GM21360 (cell line): ENCODE results near the gene MEF2D.

Experiments
- ATAC-seq: cut with Tn5 transposase; IDR thresholded peaks from one replicate; pipeline ENCODE4 v1.9.1; 2021; ENCODE audit warnings: mild to moderate bottlenecking, moderate library complexity; ENCODE audit not compliant: unreplicated experiment

Gene MEF2D

GRCh38 chr1:156471496-156472490, 28.8 kb downstream of the MEF2D start:
- ATAC-seq, result no peak

DNA sequence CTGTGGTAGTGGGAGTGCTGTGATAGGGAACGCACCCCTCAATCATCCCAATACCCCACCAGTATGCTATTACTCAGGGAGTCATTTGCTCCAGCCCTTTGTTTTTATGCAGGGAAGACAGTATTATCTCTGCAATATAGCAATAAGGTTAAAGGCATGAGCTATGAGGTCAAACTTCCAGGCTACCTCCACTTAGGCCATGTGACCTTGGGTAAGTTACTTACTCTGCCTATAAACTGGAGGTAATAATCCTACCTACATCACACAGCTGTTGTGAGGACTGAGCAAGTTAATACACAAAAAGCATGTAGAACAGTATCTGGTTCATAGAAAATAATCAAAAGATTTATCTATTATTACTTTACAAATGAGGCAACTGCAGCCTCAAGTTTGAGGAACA, 30.1 kb downstream of the MEF2D start:
- ATAC-seq, result no peak

- ATAC-seq, result no peak
Measured at GRCh38 chr1:156468693-156469345, 31.8 kb downstream of the MEF2D start.

DNA sequence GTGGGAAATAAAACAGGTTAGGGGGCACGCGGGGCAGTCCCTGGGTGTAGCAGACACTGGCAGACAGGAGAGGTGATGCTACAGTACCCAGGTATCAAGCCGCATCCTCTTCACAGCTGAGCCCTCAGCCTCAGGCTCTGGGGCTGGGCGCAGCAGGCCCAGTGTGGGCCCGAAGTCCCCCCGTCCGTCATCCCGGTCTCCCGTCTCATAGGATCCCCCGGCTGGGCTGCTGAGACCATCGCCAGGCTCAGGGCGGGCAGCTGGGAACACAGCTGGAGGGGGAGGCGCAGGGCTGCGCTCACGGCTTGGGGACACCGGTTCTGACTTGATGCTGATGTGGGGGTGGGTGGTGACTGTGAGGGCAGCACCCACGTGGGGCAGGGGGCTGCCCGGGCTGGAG, 32.7 kb downstream of the MEF2D start:
- no peak for ATAC-seq

- no peak for ATAC-seq
Measured at GRCh38 chr1:156467385-156467784, 33.2 kb downstream of the MEF2D start.

- no peak for ATAC-seq
Measured at GRCh38 chr1:156465747-156466365, 34.7 kb downstream of the MEF2D start.

DNA sequence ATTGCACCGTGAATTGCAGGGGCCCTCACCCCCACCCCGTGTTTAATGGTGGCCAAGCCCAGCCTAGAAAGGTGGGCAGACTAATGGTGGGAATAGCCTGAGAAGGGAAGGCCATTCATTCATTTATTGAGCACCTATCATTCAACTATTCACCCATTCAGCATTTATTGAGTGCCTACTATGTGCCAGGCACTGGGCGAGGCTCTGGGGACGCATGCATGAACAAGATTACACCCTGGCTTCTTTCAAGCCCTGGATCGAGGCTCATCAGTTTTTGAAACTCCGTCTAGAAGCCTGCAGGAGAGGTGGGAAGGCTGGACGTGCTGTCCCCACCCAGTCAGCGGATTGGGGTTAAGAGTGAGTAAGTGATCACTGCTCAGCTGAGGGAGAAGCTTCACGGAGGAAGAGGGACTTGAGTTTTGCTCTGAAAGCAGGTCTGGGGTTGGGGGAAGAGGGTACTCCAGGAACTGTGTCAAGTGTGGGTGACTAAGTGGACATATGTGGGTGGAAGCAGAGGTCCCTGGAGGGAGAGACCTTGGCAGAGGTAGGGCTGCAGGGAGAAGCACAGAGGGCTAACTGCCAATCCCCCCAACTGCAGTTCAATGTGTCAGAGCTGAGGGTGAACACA, 35.6 kb downstream of the MEF2D start:
- no peak for ATAC-seq

- no peak for ATAC-seq
Measured at GRCh38 chr1:156464335-156464734, 36.2 kb downstream of the MEF2D start.

GRCh38 chr1:156463874-156464273, 36.7 kb downstream of the MEF2D start:
- ATAC-seq, result no peak

- no peak for ATAC-seq
Measured at GRCh38 chr1:156462954-156463795, 37.4 kb downstream of the MEF2D start.

DNA sequence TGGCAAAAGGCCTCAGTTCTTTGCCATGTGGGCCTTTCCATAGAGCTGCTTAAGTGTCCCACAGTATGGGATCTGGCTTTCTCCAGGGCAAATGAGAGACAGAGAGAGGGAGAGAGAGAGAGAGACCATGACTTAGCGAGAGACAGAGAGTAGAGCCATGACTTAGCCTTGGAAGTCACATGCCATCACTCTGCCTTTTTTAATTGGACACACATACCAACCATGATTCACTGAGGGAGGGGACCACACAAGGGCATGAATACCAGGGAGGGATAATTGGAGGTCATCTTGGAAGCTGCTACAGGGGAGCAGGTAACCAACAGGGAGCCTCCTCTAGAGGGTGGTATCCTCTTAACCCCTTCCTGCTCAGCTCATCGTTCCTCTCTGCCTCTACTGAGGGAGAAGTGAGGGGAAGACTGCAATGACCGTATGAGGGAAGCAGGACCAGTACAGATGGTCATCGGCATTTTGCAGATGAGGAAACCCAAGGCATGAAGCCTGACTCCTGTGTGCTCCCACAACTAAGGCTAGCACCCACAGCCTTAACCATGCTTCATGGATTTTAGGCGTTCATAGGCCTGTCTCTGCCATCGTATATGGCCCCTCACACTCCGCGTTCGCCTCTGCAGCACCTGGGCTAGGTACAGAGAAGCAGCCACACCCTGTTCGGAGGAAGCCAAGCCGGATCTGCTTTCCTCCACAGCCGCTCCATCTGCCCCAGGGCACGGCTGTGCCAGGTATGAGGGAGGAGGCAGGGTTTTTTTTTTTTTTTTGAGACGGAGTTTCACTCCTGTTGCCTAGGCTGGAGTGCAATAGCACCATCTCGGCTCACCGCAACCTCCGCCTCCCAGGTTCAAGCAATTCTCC, 38.6 kb downstream of the MEF2D start:
- no peak for ATAC-seq

GRCh38 chr1:156461109-156461508, 39.5 kb downstream of the MEF2D start:
- ATAC-seq, result no peak

DNA sequence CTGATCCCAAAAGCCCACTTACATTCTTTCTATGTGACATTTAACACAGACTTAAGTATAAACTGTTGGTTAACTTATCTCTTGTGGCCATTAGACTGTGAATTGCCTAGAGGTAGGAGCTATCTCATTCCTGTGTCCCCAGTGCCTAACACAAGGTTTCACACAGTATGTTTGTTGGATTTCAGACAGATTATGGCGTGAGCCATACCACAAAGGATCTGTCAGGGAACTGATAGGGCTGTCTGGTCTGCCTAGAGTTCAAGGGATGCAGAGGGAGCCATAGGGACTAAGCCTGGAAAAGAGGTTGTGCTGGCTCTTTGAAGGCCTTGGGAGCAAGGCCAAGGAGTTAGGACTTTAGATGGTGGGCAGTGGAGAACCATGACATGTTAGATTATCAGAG, 40.0 kb downstream of the MEF2D start:
- no peak for ATAC-seq

GRCh38 chr1:156458181-156458503, 42.4 kb downstream of the MEF2D start:
- ATAC-seq, result no peak

GRCh38 chr1:156456625-156457465, 43.7 kb downstream of the MEF2D start:
- ATAC-seq, result peak; percentile 67

DNA sequence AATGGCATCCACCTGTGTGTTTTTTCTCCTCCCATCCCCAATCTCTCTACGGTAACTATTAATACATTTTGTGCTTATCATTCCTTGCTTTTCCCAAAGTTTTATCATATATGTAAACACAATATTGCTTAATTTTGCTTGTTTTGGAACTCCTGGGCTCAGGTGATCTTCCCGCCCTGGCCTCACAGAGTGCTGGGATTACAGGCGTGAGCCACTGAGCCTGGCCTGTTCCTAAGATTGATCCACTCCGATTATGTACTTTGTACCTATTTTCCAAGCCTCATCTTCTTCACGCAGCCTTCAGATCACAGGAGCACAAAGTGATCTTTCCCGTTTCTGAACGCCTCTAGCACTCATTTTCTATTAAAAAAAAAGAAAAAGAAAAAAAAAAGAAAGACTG, 45.2 kb downstream of the MEF2D start:
- ATAC-seq, result no peak

GRCh38 chr1:156452907-156453306, 47.7 kb downstream of the MEF2D start:
- ATAC-seq, result no peak

- no peak for ATAC-seq
Measured at GRCh38 chr1:156451505-156452160, 48.9 kb downstream of the MEF2D start.
